ENCODE data around the gene POR. TPM values are rescaled to one million over a fixed set of nuclear protein-coding genes. Genes with fewer than 3 reads are reported as not detected.

The POR gene
- total RNA-seq, 2 experiments from 2014 or later: 22.8 to 25.2 TPM

DNA sequence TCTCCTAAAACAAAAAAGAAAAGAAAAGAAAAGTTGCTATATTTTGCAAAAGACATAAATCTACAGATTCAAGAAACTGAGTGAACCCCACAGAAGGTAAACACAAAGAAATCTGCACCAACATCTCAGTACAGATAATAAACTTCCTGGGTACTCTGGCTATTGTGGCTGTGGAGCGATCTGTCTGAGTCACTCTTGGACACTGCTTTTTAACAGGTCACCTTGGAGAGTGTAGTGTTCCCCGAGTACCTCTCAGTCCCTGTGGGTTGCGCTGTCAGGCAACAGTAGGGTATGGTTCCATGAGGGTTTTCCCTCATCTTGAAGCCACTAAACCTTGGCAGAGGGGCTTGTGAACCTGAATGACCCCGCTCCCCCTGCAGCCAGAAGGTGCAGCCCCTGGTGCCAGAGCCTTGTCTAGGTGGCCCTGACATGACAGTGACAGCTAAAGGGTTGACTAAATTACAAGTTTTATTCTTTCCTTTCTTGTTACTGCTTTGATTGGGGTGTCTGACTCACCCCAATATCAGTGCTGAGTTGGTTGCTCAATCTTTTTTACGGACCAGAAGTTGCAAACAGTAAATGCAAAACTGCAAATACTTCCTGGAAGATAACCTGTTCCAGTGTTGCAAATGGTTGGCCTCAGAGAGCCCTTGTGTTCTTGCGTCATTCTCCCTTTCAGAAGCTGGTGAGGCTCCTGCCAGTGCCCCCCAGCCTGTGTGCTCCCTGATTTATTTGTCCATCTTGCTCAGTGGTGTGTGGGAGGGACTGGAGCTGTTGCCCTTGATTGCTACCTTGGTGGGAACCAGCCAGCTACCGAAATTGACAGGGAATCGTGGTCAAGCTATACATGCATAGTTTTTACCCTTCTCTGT, 30.6 kb downstream of the POR start:
- peaks cover 12% of the 10 kb centered on the region for H3K4me1 Mint-ChIP-seq (ENCODE audit: low read depth)
- no peak for ATAC-seq
- no peak for DNase-seq
- H3K27ac Mint-ChIP-seq: no peak overlapping the region
- no peaks in the 10 kb centered on the region for H3K9me3 Mint-ChIP-seq
- H3K27me3 Mint-ChIP-seq: no peaks in the 10 kb centered on the region
- ChIA-PET POLR2A (no interaction called here), CTCF (interaction anchor here (0.8 kb wide), 1 partner anchor 80 kb away, joined by 3 read pairs; no protein-coding TSS in a partner anchor)
- H3K36me3 Mint-ChIP-seq (ENCODE audit: low read depth): no peaks in the 10 kb centered on the region
- intact Hi-C loops (cut with micrococcal nuclease): no loop called here
- TF ChIP-seq CTCF (IDR thresholded peaks at IDR 0.05): no peak
- no peak overlapping the region for H3K4me3 Mint-ChIP-seq

- no peak for ATAC-seq
- Mint-ChIP-seq H3K27ac (no peak overlapping the region), H3K36me3 (ENCODE audit: low read depth) (no peaks in the 10 kb centered on the region), H3K9me3 (no peaks in the 10 kb centered on the region), H3K4me1 (ENCODE audit: low read depth) (peaks cover 12% of the 10 kb centered on the region), H3K4me3 (no peak overlapping the region), H3K27me3 (no peaks in the 10 kb centered on the region)
- CTCF ChIA-PET: interaction anchor here (0.8 kb wide), 1 partner anchor 81 kb away, joined by 3 read pairs; no protein-coding TSS in a partner anchor
- no peak for TF ChIP-seq CTCF (IDR thresholded peaks at IDR 0.05)
- intact Hi-C loops (cut with micrococcal nuclease): no loop called here
- no peak for DNase-seq
- POLR2A ChIA-PET: no interaction called here
Observed at GRCh38 chr7:75946207-75946855, 31.4 kb downstream of the POR start.

- no peak overlapping the region for H3K27ac Mint-ChIP-seq
- H3K4me1 Mint-ChIP-seq (ENCODE audit: low read depth): peaks cover 12% of the 10 kb centered on the region
- H3K36me3 Mint-ChIP-seq (ENCODE audit: low read depth): no peaks in the 10 kb centered on the region
- H3K27me3 Mint-ChIP-seq: no peaks in the 10 kb centered on the region
- DNase-seq: no peak
- CTCF ChIA-PET: interaction anchor here (3.0 kb wide), 1 partner anchor 72 kb away, joined by 9 read pairs; no protein-coding TSS in a partner anchor
- no peak for ATAC-seq
- no peak overlapping the region for H3K4me3 Mint-ChIP-seq
- POLR2A ChIA-PET: no interaction called here
- intact Hi-C loops (cut with micrococcal nuclease): no loop called here
- H3K9me3 Mint-ChIP-seq: no peaks in the 10 kb centered on the region
- TF ChIP-seq CTCF (IDR thresholded peaks at IDR 0.05): no peak
Observed at GRCh38 chr7:75948179-75948578, 33.2 kb downstream of the POR start.

DNA sequence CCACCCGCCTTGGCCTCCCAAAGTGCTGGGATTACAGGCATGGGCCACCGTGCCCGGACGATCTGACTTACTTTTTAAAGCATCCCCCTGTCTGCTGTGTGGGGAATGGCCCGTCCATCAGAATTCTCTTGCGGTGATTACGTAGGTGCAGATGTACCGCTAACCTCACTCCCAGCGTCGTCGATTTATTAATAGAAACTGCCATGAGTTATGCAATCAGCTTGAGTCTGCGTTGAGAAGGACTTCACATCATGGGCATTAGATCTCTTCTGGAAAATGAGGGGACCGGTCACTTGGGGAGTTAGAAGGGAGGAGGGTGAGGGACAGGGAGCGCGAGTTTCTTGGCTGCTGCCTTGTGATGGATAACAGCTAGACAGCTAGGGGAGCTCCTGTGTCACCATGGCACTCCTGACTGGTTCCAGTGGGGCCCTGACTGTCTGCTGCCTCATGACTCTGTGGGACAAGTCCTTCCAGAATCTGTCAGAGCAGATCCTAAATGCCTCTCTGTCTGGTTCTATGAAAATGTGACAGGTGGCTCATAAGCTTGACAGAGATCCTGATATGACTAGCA, 35.2 kb downstream of the POR start:
- no peaks in the 10 kb centered on the region for H3K36me3 Mint-ChIP-seq (ENCODE audit: low read depth)
- intact Hi-C loops (cut with micrococcal nuclease): no loop called here
- ChIA-PET CTCF (no interaction called here), POLR2A (interaction anchor here (0.6 kb wide), 1 partner anchor 276 kb away, joined by 3 read pairs; no protein-coding TSS in a partner anchor)
- no peak for DNase-seq
- no peak overlapping the region for H3K4me3 Mint-ChIP-seq
- no peaks in the 10 kb centered on the region for H3K9me3 Mint-ChIP-seq
- no peak overlapping the region for H3K27ac Mint-ChIP-seq
- no peaks in the 10 kb centered on the region for H3K27me3 Mint-ChIP-seq
- no peak for TF ChIP-seq CTCF (IDR thresholded peaks at IDR 0.05)
- peaks cover 7% of the 10 kb centered on the region for H3K4me1 Mint-ChIP-seq (ENCODE audit: low read depth)
- ATAC-seq: no peak

All from activated CD8-positive, alpha-beta T cell treated with anti-CD3 and anti-CD28 coated beads for 36 hours (primary cell).